Measurements from ENCODE around the gene HSPE1. TPM values are rescaled to one million over a fixed set of nuclear protein-coding genes. Genes with fewer than 3 reads are reported as not detected.

HSPE1 gene
- total RNA-seq, 1 donor from 2014 or later: 60.5 TPM

DNA sequence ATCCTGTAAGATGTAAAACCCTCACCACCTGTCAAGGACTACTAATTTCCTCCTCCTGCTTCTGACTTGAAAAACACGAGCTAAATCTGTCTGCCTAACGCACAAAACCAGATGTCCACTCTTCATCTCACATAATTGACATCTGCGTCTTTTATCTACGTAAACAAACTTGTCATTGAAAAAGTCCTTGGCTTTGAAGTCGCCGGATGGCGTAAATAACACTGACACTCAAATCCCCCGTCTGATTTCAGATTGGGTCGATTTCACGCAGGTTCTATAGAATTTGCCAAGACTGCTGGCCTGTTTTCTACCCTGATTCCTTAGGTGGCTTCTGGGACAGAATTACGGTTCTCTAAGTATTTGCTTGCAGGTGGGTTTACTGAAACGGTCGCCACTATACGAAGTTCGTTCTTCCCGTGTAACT is 15.1 kb downstream of the HSPE1 start:
- no peaks in the 10 kb centered on the region for H3K27me3 Mint-ChIP-seq (ENCODE audit: unreplicated experiment)
- H3K4me1 Mint-ChIP-seq (ENCODE audit: unreplicated experiment): peaks cover 38% of the 10 kb centered on the region
- peak overlapping the region; percentile 93 for H3K4me3 Mint-ChIP-seq (ENCODE audit: unreplicated experiment)
- H3K27ac Mint-ChIP-seq (ENCODE audit: unreplicated experiment): peak overlapping the region; percentile 96
- TF ChIP-seq, protein P1, sequence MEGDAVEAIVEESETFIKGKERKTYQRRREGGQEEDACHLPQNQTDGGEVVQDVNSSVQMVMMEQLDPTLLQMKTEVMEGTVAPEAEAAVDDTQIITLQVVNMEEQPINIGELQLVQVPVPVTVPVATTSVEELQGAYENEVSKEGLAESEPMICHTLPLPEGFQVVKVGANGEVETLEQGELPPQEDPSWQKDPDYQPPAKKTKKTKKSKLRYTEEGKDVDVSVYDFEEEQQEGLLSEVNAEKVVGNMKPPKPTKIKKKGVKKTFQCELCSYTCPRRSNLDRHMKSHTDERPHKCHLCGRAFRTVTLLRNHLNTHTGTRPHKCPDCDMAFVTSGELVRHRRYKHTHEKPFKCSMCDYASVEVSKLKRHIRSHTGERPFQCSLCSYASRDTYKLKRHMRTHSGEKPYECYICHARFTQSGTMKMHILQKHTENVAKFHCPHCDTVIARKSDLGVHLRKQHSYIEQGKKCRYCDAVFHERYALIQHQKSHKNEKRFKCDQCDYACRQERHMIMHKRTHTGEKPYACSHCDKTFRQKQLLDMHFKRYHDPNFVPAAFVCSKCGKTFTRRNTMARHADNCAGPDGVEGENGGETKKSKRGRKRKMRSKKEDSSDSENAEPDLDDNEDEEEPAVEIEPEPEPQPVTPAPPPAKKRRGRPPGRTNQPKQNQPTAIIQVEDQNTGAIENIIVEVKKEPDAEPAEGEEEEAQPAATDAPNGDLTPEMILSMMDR (IDR thresholded peaks at IDR 0.05): no peak
- no peaks in the 10 kb centered on the region for H3K36me3 Mint-ChIP-seq (ENCODE audit: unreplicated experiment)
- no peak for DNase-seq (ENCODE audit: extremely low spot score, unreplicated experiment)
- no peaks in the 10 kb centered on the region for H3K9me3 Mint-ChIP-seq (ENCODE audit: unreplicated experiment)

DNA sequence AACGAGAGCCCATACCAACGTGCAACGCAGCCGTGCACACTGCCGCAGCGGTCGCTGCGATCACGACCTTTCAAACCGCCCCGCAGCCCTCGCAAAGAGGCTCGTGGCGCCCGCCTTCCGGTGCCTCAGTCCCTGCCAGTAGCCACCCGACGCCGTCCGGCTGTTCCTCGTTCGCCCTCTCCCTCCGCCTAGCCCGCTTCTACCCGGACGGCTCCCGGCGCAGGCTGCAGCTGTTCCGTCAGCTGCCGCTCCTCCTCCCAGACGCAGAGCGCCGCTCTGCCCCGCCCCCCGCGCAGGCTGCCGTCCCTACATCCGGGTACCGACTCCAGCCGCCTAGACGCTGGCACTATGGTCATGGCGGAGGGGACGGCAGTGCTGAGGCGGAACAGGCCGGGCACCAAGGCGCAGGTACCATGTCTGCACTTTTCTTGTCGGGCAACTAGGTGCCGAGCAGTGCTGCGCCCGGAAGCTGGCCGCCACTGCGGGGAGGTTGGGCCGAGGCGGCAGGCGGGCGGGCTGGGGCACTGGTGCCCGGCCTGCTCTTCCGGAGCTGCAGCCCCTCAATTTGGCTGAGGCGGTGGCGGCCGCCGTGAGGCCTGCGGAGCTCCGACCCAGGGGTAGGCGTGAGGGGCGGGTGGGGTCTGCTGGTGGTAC is 15.7 kb downstream of the HSPE1 start, which contains the start of gene MOB4:
Gene MOB4, plus strand, starts transcription at position 328 of the 654 bp plus-strand sequence. Its CDS starts 21 bp downstream, at position 349.
- H3K36me3 Mint-ChIP-seq (ENCODE audit: unreplicated experiment): peaks cover 1% of the 10 kb centered on the region
- H3K4me1 Mint-ChIP-seq (ENCODE audit: unreplicated experiment): peaks cover 38% of the 10 kb centered on the region
- DNase-seq (ENCODE audit: extremely low spot score, unreplicated experiment): peak; percentile 98
- peak within 1 kb of the TSS; percentile 93 for H3K4me3 Mint-ChIP-seq (ENCODE audit: unreplicated experiment)
- peak within 1 kb of the TSS; percentile 96 for H3K27ac Mint-ChIP-seq (ENCODE audit: unreplicated experiment)
- peaks cover 1% of the 10 kb centered on the region for H3K9me3 Mint-ChIP-seq (ENCODE audit: unreplicated experiment)
- TF ChIP-seq, protein P1 (IDR thresholded peaks at IDR 0.05): no peak
- H3K27me3 Mint-ChIP-seq (ENCODE audit: unreplicated experiment): no peaks in the 10 kb centered on the region

DNA sequence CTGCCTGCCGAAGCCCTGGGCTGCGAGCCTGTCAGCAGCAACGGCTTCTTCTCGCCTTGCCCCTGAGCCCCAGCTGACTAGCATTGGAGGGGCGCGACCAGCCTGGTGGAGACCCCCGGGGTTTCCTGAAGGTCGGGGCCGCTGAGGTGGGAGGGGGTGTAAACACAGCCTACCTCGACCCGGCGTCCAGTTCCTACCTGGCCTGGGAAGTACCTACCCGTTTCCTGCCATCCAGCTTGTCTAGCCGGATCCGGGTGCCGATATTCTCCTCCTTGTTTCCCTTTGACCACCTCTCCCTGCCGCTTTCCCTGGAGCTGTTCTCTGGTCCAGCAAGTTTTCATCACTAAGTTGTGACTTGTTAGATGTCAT is 16.2 kb downstream of the HSPE1 start:
- Mint-ChIP-seq H3K27ac (ENCODE audit: unreplicated experiment) (peak overlapping the region; percentile 96), H3K36me3 (ENCODE audit: unreplicated experiment) (peaks cover 6% of the 10 kb centered on the region), H3K4me3 (ENCODE audit: unreplicated experiment) (peak overlapping the region; percentile 93), H3K27me3 (ENCODE audit: unreplicated experiment) (no peaks in the 10 kb centered on the region), H3K4me1 (ENCODE audit: unreplicated experiment) (peaks cover 38% of the 10 kb centered on the region), H3K9me3 (ENCODE audit: unreplicated experiment) (peaks cover 4% of the 10 kb centered on the region)
- TF ChIP-seq, protein P1 (IDR thresholded peaks at IDR 0.05): no peak
- DNase-seq (ENCODE audit: extremely low spot score, unreplicated experiment): no peak

DNA sequence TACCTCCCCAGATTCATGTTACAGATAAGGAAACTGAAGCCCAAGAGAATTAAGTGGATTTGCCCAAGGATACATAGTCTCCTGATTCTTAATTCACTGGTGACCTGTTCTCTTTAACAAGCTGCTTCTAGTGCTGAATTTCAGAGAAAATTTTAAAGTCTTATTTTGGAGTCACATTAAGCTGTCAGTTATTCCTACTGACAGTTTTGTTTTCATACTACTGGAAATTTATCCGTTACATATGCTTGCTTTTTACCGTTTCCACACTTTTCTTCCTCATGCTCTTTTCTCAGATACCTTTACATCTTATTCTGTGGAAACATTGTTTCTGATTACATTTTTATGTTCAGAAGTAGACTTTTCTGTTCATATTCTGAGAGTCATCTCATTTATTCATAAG is 17.0 kb downstream of the HSPE1 start:
- H3K27ac Mint-ChIP-seq (ENCODE audit: unreplicated experiment): peak overlapping the region; percentile 96
- TF ChIP-seq, protein P1 (IDR thresholded peaks at IDR 0.05): no peak
- H3K36me3 Mint-ChIP-seq (ENCODE audit: unreplicated experiment): peaks cover 10% of the 10 kb centered on the region
- no peaks in the 10 kb centered on the region for H3K27me3 Mint-ChIP-seq (ENCODE audit: unreplicated experiment)
- DNase-seq (ENCODE audit: extremely low spot score, unreplicated experiment): no peak
- H3K4me3 Mint-ChIP-seq (ENCODE audit: unreplicated experiment): peak overlapping the region; percentile 93
- peaks cover 38% of the 10 kb centered on the region for H3K4me1 Mint-ChIP-seq (ENCODE audit: unreplicated experiment)
- peaks cover 4% of the 10 kb centered on the region for H3K9me3 Mint-ChIP-seq (ENCODE audit: unreplicated experiment)

DNA sequence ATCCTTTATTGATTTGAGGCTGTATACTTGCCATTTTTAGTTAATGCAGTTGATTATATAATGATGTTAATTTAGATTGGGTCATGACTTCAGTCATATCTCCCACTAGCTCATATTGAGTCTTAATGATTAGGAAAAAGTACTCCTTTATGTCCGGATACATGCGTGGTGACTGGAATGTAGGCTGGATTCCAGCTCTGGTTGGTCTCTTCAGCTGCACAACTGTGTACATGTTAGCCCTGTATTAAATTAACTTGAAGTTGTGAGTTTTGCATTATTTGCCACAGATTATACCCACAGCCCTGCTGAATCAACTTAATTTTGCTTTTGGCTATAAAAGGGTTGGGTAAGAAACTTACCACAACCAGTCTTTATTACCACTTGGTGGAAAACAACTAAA is 38.2 kb downstream of the HSPE1 start:
- Mint-ChIP-seq H3K27ac (ENCODE audit: unreplicated experiment) (no peak overlapping the region), H3K4me3 (ENCODE audit: unreplicated experiment) (no peak overlapping the region)
- DNase-seq (ENCODE audit: extremely low spot score, unreplicated experiment): no peak

More for the DNA sequence above, 38.2 kb downstream of the HSPE1 start:
- TF ChIP-seq, protein P1 (IDR thresholded peaks at IDR 0.05): no peak
- Mint-ChIP-seq H3K9me3 (ENCODE audit: unreplicated experiment) (no peaks in the 10 kb centered on the region), H3K4me1 (ENCODE audit: unreplicated experiment) (peaks cover 4% of the 10 kb centered on the region), H3K36me3 (ENCODE audit: unreplicated experiment) (peaks cover 52% of the 10 kb centered on the region), H3K27me3 (ENCODE audit: unreplicated experiment) (no peaks in the 10 kb centered on the region)

Measured in osteocyte (in vitro differentiated cells).